GM19328 (cell line): Measurements from ENCODE around the gene PNPT1.
A peak's percentile ranks its signal among the peaks of the same experiment; 100 is the strongest.

Experiments used
- ATAC-seq: cut with Tn5 transposase; IDR thresholded peaks from one replicate; pipeline ENCODE4 v1.9.1; 2021; ENCODE audit warnings: mild to moderate bottlenecking, moderate library complexity; ENCODE audit not compliant: unreplicated experiment

The PNPT1 gene

GRCh38 chr2:55672630-55673029, 21.0 kb downstream of the PNPT1 start:
- ATAC-seq, result no peak

- ATAC-seq, result no peak
Measured at GRCh38 chr2:55668956-55669355, 24.7 kb downstream of the PNPT1 start.

- no peak for ATAC-seq
Measured at GRCh38 chr2:55653255-55653654, 40.4 kb downstream of the PNPT1 start.

GRCh38 chr2:55649211-55649610, 44.4 kb downstream of the PNPT1 start:
- ATAC-seq, result no peak

- no peak for ATAC-seq
Measured at GRCh38 chr2:55636831-55637230, 56.8 kb downstream of the PNPT1 start.

- ATAC-seq, result no peak
Measured at GRCh38 chr2:55628931-55629330, 64.7 kb downstream of the PNPT1 start.

- no peak for ATAC-seq
Measured at GRCh38 chr2:55627915-55628314, 65.7 kb downstream of the PNPT1 start.

- ATAC-seq, result no peak
Measured at GRCh38 chr2:55621802-55622201, 71.8 kb downstream of the PNPT1 start.

GRCh38 chr2:55620123-55620779, 73.4 kb downstream of the PNPT1 start:
- ATAC-seq, result no peak

- ATAC-seq, result peak; percentile 39
Measured at GRCh38 chr2:55618275-55619055, 75.2 kb downstream of the PNPT1 start.

- no peak for ATAC-seq
Measured at GRCh38 chr2:55618025-55618274, 75.7 kb downstream of the PNPT1 start.

GRCh38 chr2:55617175-55618024, 76.2 kb downstream of the PNPT1 start, which contains the start of gene PPP4R3B:
Gene PPP4R3B, minus strand, starts transcription at chr2:55617622. Its CDS starts 337 bp downstream, at chr2:55617285.
- ATAC-seq, result peak; percentile 75

GRCh38 chr2:55616551-55617174, 77.0 kb downstream of the PNPT1 start:
- no peak for ATAC-seq

- ATAC-seq, result no peak
Measured at GRCh38 chr2:55611997-55612396, 81.6 kb downstream of the PNPT1 start.

- no peak for ATAC-seq
Measured at GRCh38 chr2:55610954-55611743, 82.5 kb downstream of the PNPT1 start.

- ATAC-seq, result no peak
Measured at GRCh38 chr2:55609938-55610578, 83.6 kb downstream of the PNPT1 start.

- no peak for ATAC-seq
Measured at GRCh38 chr2:55609193-55609794, 84.3 kb downstream of the PNPT1 start.

GRCh38 chr2:55607717-55608116, 85.9 kb downstream of the PNPT1 start:
- ATAC-seq, result no peak

- no peak for ATAC-seq
Measured at GRCh38 chr2:55604027-55604565, 89.5 kb downstream of the PNPT1 start.
